Spleen (tissue), 11 donors: ENCODE measurements around the gene MAG. TPM values are rescaled to one million over a fixed set of nuclear protein-coding genes. Genes with fewer than 3 reads are reported as not detected.
A peak's percentile ranks its signal among the peaks of the same experiment; 100 is the strongest.
"Not testable (repeated sequence)": the region's sequence is repeated elsewhere in the genome, so short reads cannot be mapped to it uniquely, and the experiment has no call there.

Source experiments
- DNase-seq: peaks from one replicate; pipeline ENCODE4 v3.0.0-alpha.2; 2020
- H3K27ac ChIP-seq, 8 donors: fragments of 200-600 bp; sonication (generic) in 7 of 8; 1 replicate in 4 of 8; 2 replicates in 4 of 8; pipeline versions ENCODE4 v1.5.0 to v1.8.0; 2016 to 2021; ENCODE audit warnings: inconsistent platforms in 4 of 8, mild to moderate bottlenecking in 4 of 8, moderate library complexity in 1 of 8
- H3K27me3 ChIP-seq, 7 donors: fragments of 200-600 bp; sonication (generic) in 6 of 7; replicated peaks in 1 of 7; 1 replicate in 4 of 7; 2 replicates in 3 of 7; pipeline versions ENCODE4 v1.5.0 to v1.8.0; 2016 to 2021; ENCODE audit warnings: inconsistent platforms in 3 of 7, mild to moderate bottlenecking in 1 of 7
- H3K36me3 ChIP-seq, 6 donors: fragments of 200-600 bp; sonication (generic) in 5 of 6; 1 replicate in 4 of 6; 2 replicates in 2 of 6; pipeline versions ENCODE4 v1.5.0 to v1.8.0; 2016 to 2021; ENCODE audit warnings: inconsistent platforms in 2 of 6
- H3K4me1 ChIP-seq, 6 donors: fragments of 200-600 bp; sonication (generic) in 5 of 6; 1 replicate in 3 of 6; 2 replicates in 3 of 6; pipeline versions ENCODE4 v1.5.0 to v1.8.0; 2016 to 2021; ENCODE audit warnings: inconsistent platforms in 3 of 6
- H3K4me3 ChIP-seq, 8 donors: fragments of 200-600 bp; sonication (generic) in 7 of 8; 1 replicate in 4 of 8; 2 replicates in 4 of 8; pipeline versions ENCODE4 v1.5.0 to v1.8.0; 2016 to 2021; ENCODE audit warnings: inconsistent platforms in 4 of 8, mild to moderate bottlenecking in 4 of 8, moderate library complexity in 2 of 8
- H3K9me3 ChIP-seq, 8 donors: fragments of 200-600 bp; sonication (generic) in 7 of 8; 1 replicate in 4 of 8; 2 replicates in 4 of 8; pipeline versions ENCODE4 v1.5.0 to v1.8.0; 2016 to 2021; ENCODE audit warnings: inconsistent platforms in 4 of 8
- POLR2A ChIP-seq, 3 donors: fragments of 450-650 bp; IDR thresholded peaks; one replicate each; pipeline ENCODE4 v1.5.1; 2017; ENCODE audit warnings: antibody characterized with exemption in 3 of 3, mild to moderate bottlenecking in 1 of 3
- POLR2AphosphoS5 ChIP-seq, 3 donors: sonication (generic); formaldehyde crosslinking; IDR thresholded peaks; one replicate each; pipeline ENCODE4 v1.5.1; 2017; ENCODE audit warnings: antibody characterized with exemption in 3 of 3
- WGBS, 5 donors: extraction: QIAGEN DNeasy Blood & Tissue Kit in 3 of 5; methylation state at CpG; one replicate each; pipeline versions ENCODE4 v1.1.5 to v1.1.7; 2013 to 2018; 5-methylcytosine and 5-hydroxymethylcytosine counted together
- intact Hi-C: fragments of 100-400 bp; cut with DNase I; formaldehyde crosslinking; loops from one replicate; pipeline ENCODE4 v1.15.0; 2023; ENCODE audit warnings: low total_unique reads
- polyA plus RNA-seq, 3 donors: library from polyadenylated mRNA; stranded (reverse); fragments of 200-250 nt; gene quantifications; one replicate each; pipeline ENCODE4 v1.2.1, GENCODE V29; 2013
- total RNA-seq, 7 donors: library from RNA; depleted of rRNA in 3 of 7; stranded (reverse); fragments of >200 nt in 3 of 7; fragmentation: NEBNext Ultra II Directional in 4 of 7; extraction: Animal tissue kit (Norgen Biotek cat#: 25700) in 4 of 7; gene quantifications; one replicate each; pipeline versions ENCODE4 v1.1.0 to v1.2.1, GENCODE V29; 2016 to 2021
- TF ChIP-seq, protein P1 (sequence below), 11 experiments: fragments of 200-600 bp in 7 of 11; fragments of 450-650 bp in 4 of 11; sonication (generic) in 4 of 11; IDR thresholded peaks in 8 of 11; conservative IDR thresholded peaks in 3 of 11; 1 replicate in 7 of 11; 2 replicates in 4 of 11; pipeline versions ENCODE4 v1.4.0 to v1.8.0; 2016 to 2021; ENCODE audit warnings: antibody characterized with exemption in 11 of 11, inconsistent platforms in 4 of 11, mild to moderate bottlenecking in 1 of 11
- donor health status: healthy with polysubstance abuse.
- donor health status: DM: no; HTN: no; CAD: no; lungs with moderate emphysema.
- donor health status: DM: no; HTN: no; CAD: no.
- donor health status: Bipolar disorder and iron deficiency.
- donor health status: healthy.
- donor health status: DM: no; HTN: no; CAD: no.
- donor health status: DM: yes; HTN: yes; CAD: no.

Gene MAG
- total and polyA plus RNA-seq, 10 donors: 0.07 to 55.2 (median 0.38) TPM; not detected in 2

DNA sequence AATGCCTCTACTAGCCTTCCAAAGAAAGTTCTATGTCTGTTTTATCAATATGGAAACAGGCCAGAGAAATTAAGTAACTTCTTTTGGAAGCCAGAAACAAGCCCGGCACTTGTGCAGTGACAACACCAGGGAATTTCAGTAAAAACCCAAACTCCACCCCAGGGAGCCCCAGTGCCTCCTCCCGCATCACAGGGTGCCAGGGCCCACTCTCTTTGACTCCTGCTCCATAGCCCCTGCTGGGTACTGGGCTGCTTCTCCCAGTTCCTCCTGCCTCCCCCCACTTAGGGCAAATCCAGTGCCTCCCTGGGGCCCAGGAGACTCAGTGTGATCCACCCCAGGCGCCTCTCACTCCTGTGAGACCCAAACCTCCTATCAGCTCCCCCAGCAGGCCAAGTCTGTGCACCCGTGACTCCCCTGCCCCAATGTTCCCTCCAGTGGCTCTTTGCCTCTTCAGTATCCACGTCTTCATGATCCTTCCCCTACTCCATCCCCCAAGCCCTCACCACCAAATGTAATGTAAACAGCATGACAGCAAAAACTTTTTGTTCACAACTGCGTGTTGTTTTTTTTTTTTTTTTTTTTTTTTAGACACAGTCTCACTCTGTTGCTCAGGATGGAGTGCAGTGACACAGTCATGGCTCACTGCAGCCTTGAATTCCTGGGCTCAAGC, 64.0 kb downstream of the MAG start:
- Histone ChIP-seq H3K9me3 (no peaks in the 10 kb centered on the region), H3K36me3 (no peaks in the 10 kb centered on the region), H3K4me1 (peaks cover 3 to 37% (median 20%) of the 10 kb centered on the region in 6 donors), H3K4me3 (no peak overlapping the region), H3K27me3 (peaks cover 0 to 16% (median 0%) of the 10 kb centered on the region in 7 donors), H3K27ac (no peak overlapping the region)
- intact Hi-C loops: loop anchor here (10.0 kb wide), 1 partner anchor 139 kb away; the partner anchor contains the start of gene KRTDAP
- DNase-seq: peak; percentile 30
- WGBS, 5 donors: 67 to 84% (median 72%) methylated on average over 6 of the region's 6 CpGs
- TF ChIP-seq POLR2A (IDR thresholded peaks at IDR 0.05) (no peak), POLR2AphosphoS5 (IDR thresholded peaks at IDR 0.05) (no peak)
- TF ChIP-seq, protein P1, sequence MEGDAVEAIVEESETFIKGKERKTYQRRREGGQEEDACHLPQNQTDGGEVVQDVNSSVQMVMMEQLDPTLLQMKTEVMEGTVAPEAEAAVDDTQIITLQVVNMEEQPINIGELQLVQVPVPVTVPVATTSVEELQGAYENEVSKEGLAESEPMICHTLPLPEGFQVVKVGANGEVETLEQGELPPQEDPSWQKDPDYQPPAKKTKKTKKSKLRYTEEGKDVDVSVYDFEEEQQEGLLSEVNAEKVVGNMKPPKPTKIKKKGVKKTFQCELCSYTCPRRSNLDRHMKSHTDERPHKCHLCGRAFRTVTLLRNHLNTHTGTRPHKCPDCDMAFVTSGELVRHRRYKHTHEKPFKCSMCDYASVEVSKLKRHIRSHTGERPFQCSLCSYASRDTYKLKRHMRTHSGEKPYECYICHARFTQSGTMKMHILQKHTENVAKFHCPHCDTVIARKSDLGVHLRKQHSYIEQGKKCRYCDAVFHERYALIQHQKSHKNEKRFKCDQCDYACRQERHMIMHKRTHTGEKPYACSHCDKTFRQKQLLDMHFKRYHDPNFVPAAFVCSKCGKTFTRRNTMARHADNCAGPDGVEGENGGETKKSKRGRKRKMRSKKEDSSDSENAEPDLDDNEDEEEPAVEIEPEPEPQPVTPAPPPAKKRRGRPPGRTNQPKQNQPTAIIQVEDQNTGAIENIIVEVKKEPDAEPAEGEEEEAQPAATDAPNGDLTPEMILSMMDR (IDR thresholded peaks at IDR 0.05 in 8 of 11, conservative IDR thresholded peaks at IDR 0.05 in 3 of 11): no peak

GRCh38 chr19:35357867-35358573, 66.1 kb downstream of the MAG start, which contains the start of gene FFAR3:
FFAR3 (plus strand) TSS chr19:35358460; CDS start chr19:35358891, 431 bp downstream.
- intact Hi-C loops: loop anchor here (10.0 kb wide), 1 partner anchor 137 kb away; the partner anchor contains the start of gene KRTDAP
- H3K27me3 ChIP-seq: peaks cover 0 to 7% (median 0%) of the 10 kb centered on the region in 7 donors
- H3K27ac ChIP-seq: peak within 1 kb of the TSS in 4 of 8 donors; percentile 51 to 70 (median 64)
- DNase-seq: peak; percentile 79
- H3K9me3 ChIP-seq: no peaks in the 10 kb centered on the region
- H3K4me3 ChIP-seq: peak within 1 kb of the TSS in 1 of 8 donors; percentile 14
- WGBS, 5 donors: 32 to 49% (median 34%) methylated on average over 14 to 18 of the region's 18 CpGs
- peaks cover 3 to 25% (median 13%) of the 10 kb centered on the region in 6 donors for H3K4me1 ChIP-seq
- no peaks in the 10 kb centered on the region for H3K36me3 ChIP-seq
- peak in 1 of 3 donors; percentile 47 for TF ChIP-seq POLR2AphosphoS5 (IDR thresholded peaks at IDR 0.05)
- TF ChIP-seq POLR2A (IDR thresholded peaks at IDR 0.05): no peak

- DNase-seq: peak; percentile 32
- H3K27me3 ChIP-seq, H3K4me3 ChIP-seq, H3K36me3 ChIP-seq, H3K9me3 ChIP-seq, H3K27ac ChIP-seq: not testable (repeated sequence)
- 68 to 90% (median 79%) methylated on average over 8 to 11 of the region's 16 CpGs; no CpG with 5 or more reads in 1 of the 5 donors for WGBS, 5 donors
- intact Hi-C loops: loop anchor here (10.0 kb wide), 1 partner anchor 136 kb away; the partner anchor contains the start of gene KRTDAP
- peaks cover 3 to 16% (median 9%) of the 10 kb centered on the region in 6 donors for H3K4me1 ChIP-seq
Observed at GRCh38 chr19:35358834-35359233, 66.9 kb downstream of the MAG start.

DNA sequence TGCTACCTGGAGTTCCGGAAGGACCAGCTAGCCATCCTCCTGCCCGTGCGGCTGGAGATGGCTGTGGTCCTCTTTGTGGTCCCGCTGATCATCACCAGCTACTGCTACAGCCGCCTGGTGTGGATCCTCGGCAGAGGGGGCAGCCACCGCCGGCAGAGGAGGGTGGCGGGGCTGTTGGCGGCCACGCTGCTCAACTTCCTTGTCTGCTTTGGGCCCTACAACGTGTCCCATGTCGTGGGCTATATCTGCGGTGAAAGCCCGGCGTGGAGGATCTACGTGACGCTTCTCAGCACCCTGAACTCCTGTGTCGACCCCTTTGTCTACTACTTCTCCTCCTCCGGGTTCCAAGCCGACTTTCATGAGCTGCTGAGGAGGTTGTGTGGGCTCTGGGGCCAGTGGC, 67.4 kb downstream of the MAG start:
- not testable (repeated sequence) for H3K27ac ChIP-seq, H3K9me3 ChIP-seq, H3K27me3 ChIP-seq, H3K36me3 ChIP-seq, H3K4me3 ChIP-seq
- WGBS, 5 donors: 83 to 91% (median 89%) methylated on average over 9 to 21 of the region's 21 CpGs
- peak; percentile 51 for DNase-seq
- H3K4me1 ChIP-seq: peaks cover 3 to 13% (median 9%) of the 10 kb centered on the region in 6 donors
- intact Hi-C loops: loop anchor here (10.0 kb wide), 1 partner anchor 135 kb away; the partner anchor contains the start of gene KRTDAP

DNA sequence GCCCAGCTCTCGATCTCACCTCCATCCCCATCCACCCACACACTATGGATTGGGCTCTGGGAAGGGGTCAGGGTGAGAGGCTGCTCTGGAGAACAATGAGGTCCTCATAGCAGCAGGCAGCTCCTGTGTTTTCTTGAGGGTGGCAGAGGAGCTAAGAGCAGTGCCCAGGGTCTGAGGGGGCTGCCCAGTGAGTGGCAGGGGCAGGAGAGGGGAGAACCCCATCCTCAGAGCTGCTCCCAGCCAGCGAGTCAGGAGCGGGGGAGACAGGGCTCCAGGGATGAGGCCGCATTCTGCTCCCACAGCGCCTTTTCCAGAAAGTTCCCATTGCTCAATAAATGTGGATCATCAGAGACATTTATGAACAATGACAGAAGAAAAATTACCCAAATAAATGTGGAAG, 68.1 kb downstream of the MAG start:
- H3K4me3 ChIP-seq, H3K9me3 ChIP-seq, intact Hi-C loops, DNase-seq, H3K27ac ChIP-seq, H3K36me3 ChIP-seq, H3K27me3 ChIP-seq: not testable (repeated sequence)
- 50 to 100% (median 86%) methylated on average over 1 to 2 of the region's 5 CpGs; no CpG with 5 or more reads in 2 of the 5 donors for WGBS, 5 donors
- H3K4me1 ChIP-seq: peaks cover 3 to 13% (median 9%) of the 10 kb centered on the region in 6 donors
